Fibroblast of lung (primary cell): ENCODE results near the gene NUP98. TPM values are rescaled to one million over a fixed set of nuclear protein-coding genes. Genes with fewer than 3 reads are reported as not detected.
A peak's percentile ranks its signal among the peaks of the same experiment; 100 is the strongest.

ENCODE experiments used
- DNase-seq, 2 donors: peaks; one replicate each; pipeline versions ENCODE4 v3.0.0 to v3.0.0-alpha.2; 2010; ENCODE audit warnings: low read depth in 2 of 2
- H2AFZ ChIP-seq: 2 replicates; pipeline ENCODE4 v1.5.1; 2012; ENCODE audit warnings: low read length, control low read depth, inconsistent platforms
- H3K27ac ChIP-seq: 2 replicates; pipeline ENCODE4 v1.5.1; 2011; ENCODE audit warnings: low read length, control low read depth; ENCODE audit not compliant: insufficient read depth
- H3K27me3 ChIP-seq: 2 replicates; pipeline ENCODE4 v1.5.1; 2011; ENCODE audit warnings: mild to moderate bottlenecking, low read length; ENCODE audit not compliant: control insufficient read depth, insufficient read depth
- H3K36me3 ChIP-seq: 2 replicates; pipeline ENCODE4 v1.5.1; 2011; ENCODE audit warnings: low read length; ENCODE audit not compliant: control insufficient read depth, insufficient read depth
- H3K4me1 ChIP-seq: 2 replicates; pipeline ENCODE4 v1.5.1; 2011; ENCODE audit warnings: low read length; ENCODE audit not compliant: control insufficient read depth, insufficient read depth; ENCODE audit errors: extremely low read depth
- H3K4me2 ChIP-seq: 2 replicates; pipeline ENCODE4 v1.5.1; 2011; ENCODE audit warnings: low read length, control low read depth; ENCODE audit not compliant: insufficient read depth; ENCODE audit errors: extremely low read depth
- H3K4me3 ChIP-seq, 4 experiments: fragments of 200-600 bp in 1 of 4; sonication (generic) in 1 of 4; replicated peaks in 1 of 4; 2 replicates each; pipeline ENCODE4 v1.5.1; 2011 to 2016; ENCODE audit warnings: low read length in 4 of 4, low read depth in 3 of 4, mild to moderate bottlenecking in 3 of 4, control low read depth in 2 of 4, inconsistent platforms in 1 of 4, mixed read lengths in 1 of 4; ENCODE audit not compliant: insufficient read depth in 1 of 4; ENCODE audit errors: control extremely low read depth in 1 of 4
- H3K79me2 ChIP-seq: 2 replicates; pipeline ENCODE4 v1.5.1; 2012; ENCODE audit warnings: mild to moderate bottlenecking, low read length, inconsistent platforms; ENCODE audit not compliant: control insufficient read depth, insufficient read depth
- H3K9ac ChIP-seq: 2 replicates; pipeline ENCODE4 v1.5.1; 2011; ENCODE audit warnings: mild to moderate bottlenecking, low read length, control low read depth; ENCODE audit not compliant: insufficient read depth
- H3K9me3 ChIP-seq: 2 replicates; pipeline ENCODE4 v1.5.1; 2012; ENCODE audit warnings: low read depth, low read length; ENCODE audit not compliant: control insufficient read depth, insufficient read depth
- H4K20me1 ChIP-seq: 2 replicates; pipeline ENCODE4 v1.5.1; 2011; ENCODE audit warnings: low read length; ENCODE audit not compliant: control insufficient read depth, insufficient read depth; ENCODE audit errors: extremely low read depth
- CTCF ChIP-seq, 2 donors: IDR thresholded peaks in 1 of 2; conservative IDR thresholded peaks in 1 of 2; 1 replicate in 1 of 2; 2 replicates in 1 of 2; pipeline ENCODE4 v1.5.1; 2011 to 2012; ENCODE audit warnings: low read length in 2 of 2, control low read depth in 1 of 2, inconsistent platforms in 1 of 2, low read depth in 1 of 2, mild to moderate bottlenecking in 1 of 2
- EZH2 ChIP-seq: IDR thresholded peaks from 2 replicates; pipeline ENCODE4 v1.5.1; 2012; ENCODE audit warnings: low read length, control low read depth, mild to moderate bottlenecking; ENCODE audit errors: missing control alignments
- polyA plus RNA-seq, 2 donors: library from polyadenylated mRNA; depleted of rRNA in 1 of 2; stranded (reverse) in 1 of 2; unstranded in 1 of 2; fragments of >200 nt; gene quantifications; 2 replicates each; pipeline ENCODE4 v1.2.1, GENCODE V29; 2011 to 2012; ENCODE audit warnings: missing spikeins in 1 of 2
- total RNA-seq: library from RNA; depleted of rRNA; stranded (reverse); fragments of >200 nt; gene quantifications from 2 replicates; pipeline ENCODE4 v1.2.1, GENCODE V29; 2014

The NUP98 gene
- total and polyA plus RNA-seq, 2 donors (not counting 1 experiment from before 2014, with no cell fraction given): 60.6 to 99.6 TPM

- no peaks in the 10 kb centered on the region for H3K79me2 ChIP-seq
- H3K27me3 ChIP-seq: no peaks in the 10 kb centered on the region
- no peak overlapping the region for H2AFZ ChIP-seq
- H3K36me3 ChIP-seq: peaks cover 8% of the 10 kb centered on the region
- H3K4me3 ChIP-seq: no peak overlapping the region
- H3K27ac ChIP-seq: peak overlapping the region; percentile 13
- DNase-seq: peak; percentile 31 to 55
- no peaks in the 10 kb centered on the region for H3K9me3 ChIP-seq
- TF ChIP-seq CTCF (conservative IDR thresholded peaks at IDR 0.05 in 1 of 2, IDR thresholded peaks at IDR 0.05 in 1 of 2; ENCODE audit: low read depth in 1 of 2, low read length in 2 of 2) (no peak), EZH2 (no peak)
- H4K20me1 ChIP-seq: no peaks in the 10 kb centered on the region
- H3K9ac ChIP-seq: no peak overlapping the region
- H3K4me2 ChIP-seq: no peak overlapping the region
- H3K4me1 ChIP-seq: no peaks in the 10 kb centered on the region
Observed at GRCh38 chr11:3709977-3710376, 87.4 kb downstream of the NUP98 start.

- peak in 1 of 2 donors; percentile 13 for DNase-seq
- Histone ChIP-seq H3K4me1 (no peaks in the 10 kb centered on the region), H3K79me2 (no peaks in the 10 kb centered on the region), H3K9ac (no peak overlapping the region), H2AFZ (no peak overlapping the region), H4K20me1 (no peaks in the 10 kb centered on the region), H3K9me3 (no peaks in the 10 kb centered on the region), H3K4me3 (no peak overlapping the region), H3K27me3 (no peaks in the 10 kb centered on the region), H3K36me3 (peaks cover 7% of the 10 kb centered on the region), H3K4me2 (no peak overlapping the region), H3K27ac (no peak overlapping the region)
- TF ChIP-seq EZH2 (no peak), CTCF (conservative IDR thresholded peaks at IDR 0.05 in 1 of 2, IDR thresholded peaks at IDR 0.05 in 1 of 2; ENCODE audit: low read depth in 1 of 2, low read length in 2 of 2) (no peak)
Observed at GRCh38 chr11:3707176-3707575, 90.2 kb downstream of the NUP98 start.

- TF ChIP-seq CTCF (conservative IDR thresholded peaks at IDR 0.05 in 1 of 2, IDR thresholded peaks at IDR 0.05 in 1 of 2; ENCODE audit: low read depth in 1 of 2, low read length in 2 of 2) (no peak), EZH2 (no peak)
- H3K27me3 ChIP-seq: no peaks in the 10 kb centered on the region
- H2AFZ ChIP-seq: no peak overlapping the region
- H4K20me1 ChIP-seq: no peaks in the 10 kb centered on the region
- no peak overlapping the region for H3K4me2 ChIP-seq
- H3K9me3 ChIP-seq: no peaks in the 10 kb centered on the region
- H3K9ac ChIP-seq: no peak overlapping the region
- H3K4me3 ChIP-seq: no peak overlapping the region
- H3K4me1 ChIP-seq: no peaks in the 10 kb centered on the region
- H3K36me3 ChIP-seq: peaks cover 5% of the 10 kb centered on the region
- H3K27ac ChIP-seq: no peak overlapping the region
- H3K79me2 ChIP-seq: no peaks in the 10 kb centered on the region
- DNase-seq: no peak
Observed at GRCh38 chr11:3703383-3703782, 94.0 kb downstream of the NUP98 start.
